HG03139 (cell line): Measurements from ENCODE around the gene HPS4.
"Not testable (repeated sequence)": the region's sequence is repeated elsewhere in the genome, so short reads cannot be mapped to it uniquely, and the experiment has no call there.

ENCODE experiments used
- ATAC-seq: cut with Tn5 transposase; IDR thresholded peaks from one replicate; pipeline ENCODE4 v1.9.1; 2021; ENCODE audit not compliant: unreplicated experiment

HPS4 gene

GRCh38 chr22:26444777-26445176, 38.8 kb downstream of the HPS4 start:
- no peak for ATAC-seq

GRCh38 chr22:26443901-26444690, 39.5 kb downstream of the HPS4 start:
- ATAC-seq = no peak

DNA sequence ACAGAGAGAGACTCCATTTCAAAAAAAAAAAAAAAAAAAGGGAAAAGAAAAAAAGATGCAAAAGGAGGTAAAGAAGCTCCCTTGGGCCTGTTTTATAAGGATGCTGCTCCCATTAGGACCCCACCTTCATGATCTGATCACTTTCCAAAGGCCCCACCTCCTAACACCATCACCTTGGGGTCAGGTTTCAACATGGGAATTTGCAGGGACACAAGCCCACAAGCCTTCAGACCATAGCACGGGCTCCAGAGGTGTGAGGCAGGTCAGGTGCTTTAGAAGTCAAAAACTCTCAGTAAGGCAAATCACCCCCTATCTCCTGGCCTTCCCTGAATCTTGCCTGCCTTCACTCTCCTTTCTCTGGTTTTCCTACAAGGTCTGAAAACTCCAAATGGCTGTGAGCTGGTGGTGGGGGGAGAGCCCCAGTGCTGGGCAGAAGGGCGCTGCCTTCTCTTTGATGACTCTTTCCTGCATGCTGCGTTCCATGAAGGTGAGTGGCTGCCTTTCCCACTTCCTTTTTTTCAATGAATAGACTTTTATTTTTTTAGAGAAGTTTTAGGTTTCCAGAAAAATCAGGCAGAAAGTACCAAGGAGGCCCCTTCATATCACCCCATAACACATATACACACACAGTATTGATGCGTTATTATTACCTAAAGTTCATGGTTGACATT, 41.4 kb downstream of the HPS4 start:
- no peak for ATAC-seq

DNA sequence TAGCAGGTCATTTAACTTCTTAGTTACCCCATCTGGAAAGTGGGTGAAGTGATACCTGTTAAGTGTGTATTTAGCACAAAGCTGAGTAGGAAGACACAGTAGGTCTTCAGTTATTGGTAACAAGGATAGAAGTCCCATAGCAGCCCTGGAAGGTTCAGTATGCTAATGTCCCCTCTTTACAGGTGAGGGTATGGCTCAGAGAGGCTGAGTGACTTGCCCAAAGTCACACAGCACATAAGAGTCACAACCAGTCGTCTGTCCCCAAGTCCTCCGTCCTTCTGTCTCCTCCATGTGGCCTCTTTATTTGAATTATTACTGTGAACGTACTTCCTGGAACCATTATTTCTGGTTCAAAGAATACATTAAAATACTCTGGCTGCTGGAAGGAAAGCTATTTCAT, 44.0 kb downstream of the HPS4 start:
- no peak for ATAC-seq

DNA sequence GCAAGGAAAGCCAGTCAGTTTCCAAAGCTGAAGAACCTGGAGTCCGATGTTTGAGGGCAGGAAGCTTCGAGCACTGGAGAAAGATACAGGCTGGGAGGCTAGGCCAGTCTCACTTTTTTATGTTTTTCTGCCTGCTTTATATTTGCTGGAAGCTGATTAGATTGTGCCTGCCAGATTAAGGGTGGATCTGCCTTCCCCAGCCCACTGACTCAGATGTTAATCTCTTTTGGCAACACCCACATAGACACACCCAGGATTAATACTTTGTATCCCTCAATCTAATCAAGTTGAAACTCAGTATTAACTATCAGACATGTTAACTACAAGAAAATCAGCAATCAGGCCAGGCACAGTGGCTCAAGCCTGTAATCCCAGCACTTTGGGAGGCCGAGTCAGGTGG, 44.8 kb downstream of the HPS4 start:
- not testable (repeated sequence) for ATAC-seq

DNA sequence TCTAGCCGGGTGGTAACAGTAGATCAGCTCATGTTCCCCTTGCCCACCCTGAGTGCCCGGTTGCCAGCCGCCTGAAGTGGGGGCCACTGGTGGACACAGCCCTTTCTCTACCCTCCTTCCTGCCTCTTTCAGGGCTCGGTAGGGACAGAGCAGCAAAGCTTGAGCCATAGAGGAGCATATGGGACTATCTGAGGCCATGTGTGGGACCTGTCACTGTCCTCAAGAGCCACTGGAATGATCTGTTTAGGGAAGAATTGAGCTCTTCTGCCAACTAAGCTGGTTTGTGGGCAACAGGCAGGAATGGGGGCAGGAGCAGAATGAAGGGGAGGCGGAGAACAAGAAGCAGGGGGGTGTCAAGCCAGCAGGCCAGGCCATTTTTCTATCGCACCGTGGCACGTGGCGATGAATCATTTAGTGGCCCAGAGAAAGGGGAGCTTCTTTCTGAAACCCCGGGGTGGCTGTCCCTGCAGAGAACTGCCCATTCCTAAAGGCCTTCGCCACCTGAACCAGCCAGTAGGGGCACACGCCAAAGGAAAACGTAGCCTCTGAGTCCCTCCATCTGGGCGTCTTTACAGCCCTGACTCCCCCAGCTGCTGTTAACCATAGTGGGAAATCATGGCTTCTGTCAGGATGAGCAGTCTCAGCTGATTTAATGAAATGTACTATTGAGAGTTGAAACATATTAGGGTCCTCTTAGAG, 45.7 kb downstream of the HPS4 start:
- ATAC-seq = no peak

DNA sequence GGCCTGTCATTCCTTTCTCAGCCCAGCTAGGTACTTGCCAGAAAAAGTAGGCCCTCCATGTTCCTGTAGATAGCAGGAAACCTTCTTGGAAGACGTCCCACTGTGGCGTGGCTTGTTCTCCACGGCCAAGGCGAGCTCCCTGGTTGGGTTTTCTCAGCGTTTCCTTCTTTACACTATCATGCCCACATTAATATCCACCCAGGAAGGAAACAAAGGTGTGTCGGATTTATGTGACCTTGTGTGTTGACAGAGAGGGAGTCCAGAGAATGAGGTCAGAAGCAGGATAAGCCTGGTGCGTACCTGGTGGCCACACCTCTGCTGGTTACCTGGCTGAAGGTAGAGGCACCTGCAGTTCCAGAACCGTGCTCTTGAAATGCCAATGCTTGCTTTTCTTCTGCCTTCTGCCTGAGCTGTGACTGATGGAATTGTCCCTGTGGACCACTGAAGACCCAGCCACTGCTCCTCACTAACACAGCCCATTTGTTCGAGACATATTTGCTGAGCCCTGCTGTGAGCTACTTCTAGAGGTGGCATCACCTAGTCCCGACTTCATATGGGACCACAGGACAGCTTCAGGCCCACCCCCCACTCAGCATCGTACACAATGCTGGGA, 46.6 kb downstream of the HPS4 start:
- no peak for ATAC-seq

- no peak for ATAC-seq
These were observed 48.1 kb downstream of the HPS4 start for GRCh38 chr22:26435327-26436093.

DNA sequence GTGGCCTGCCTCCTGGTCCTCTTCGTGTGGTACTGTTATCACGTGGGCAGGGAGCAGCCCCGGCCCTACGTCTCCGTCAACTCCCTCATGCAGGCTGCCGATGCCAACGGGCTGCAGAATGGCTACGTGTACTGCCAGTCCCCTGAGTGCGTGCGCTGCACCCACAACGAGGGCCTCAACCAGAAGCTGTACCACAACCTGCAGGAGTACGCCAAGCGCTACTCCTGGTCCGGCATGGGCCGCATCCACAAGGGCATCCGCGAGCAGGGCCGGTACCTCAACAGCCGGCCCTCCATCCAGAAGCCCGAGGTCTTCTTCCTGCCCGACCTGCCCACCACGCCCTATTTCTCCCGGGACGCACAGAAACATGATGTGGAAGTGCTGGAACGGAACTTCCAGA, 49.8 kb downstream of the HPS4 start:
- ATAC-seq = no peak

DNA sequence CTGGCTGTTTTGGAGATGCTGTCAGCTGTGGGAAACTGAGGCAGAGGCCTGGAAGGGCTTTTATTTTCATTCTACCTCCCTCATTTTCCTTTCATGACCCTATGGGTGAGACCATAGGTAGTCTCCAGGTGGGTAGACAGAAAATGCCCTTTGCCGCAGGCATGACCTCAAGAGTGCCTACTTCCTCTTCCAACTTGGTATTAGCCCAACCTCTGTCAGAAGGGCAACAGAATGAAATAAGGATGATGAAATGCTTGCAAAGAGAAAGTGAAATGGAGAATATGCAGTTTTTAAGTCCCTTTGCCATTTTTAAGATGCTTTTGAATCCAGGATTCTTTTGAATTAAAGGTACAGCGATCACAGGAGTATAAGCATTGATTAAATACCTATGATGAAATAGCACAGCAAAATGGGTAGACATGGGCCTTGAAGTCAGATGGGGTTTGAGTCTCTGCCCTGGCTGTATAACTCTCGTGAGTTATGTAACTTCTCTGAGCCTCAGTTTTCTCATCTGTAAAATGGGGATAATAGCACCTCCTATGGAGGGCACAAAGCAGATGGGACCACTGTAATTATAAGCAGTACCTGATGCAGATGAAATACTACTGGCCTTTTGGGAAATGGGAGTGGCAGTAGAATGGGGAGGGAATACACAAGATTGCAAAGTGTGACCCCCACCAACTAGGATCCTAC, 50.8 kb downstream of the HPS4 start:
- no peak for ATAC-seq

DNA sequence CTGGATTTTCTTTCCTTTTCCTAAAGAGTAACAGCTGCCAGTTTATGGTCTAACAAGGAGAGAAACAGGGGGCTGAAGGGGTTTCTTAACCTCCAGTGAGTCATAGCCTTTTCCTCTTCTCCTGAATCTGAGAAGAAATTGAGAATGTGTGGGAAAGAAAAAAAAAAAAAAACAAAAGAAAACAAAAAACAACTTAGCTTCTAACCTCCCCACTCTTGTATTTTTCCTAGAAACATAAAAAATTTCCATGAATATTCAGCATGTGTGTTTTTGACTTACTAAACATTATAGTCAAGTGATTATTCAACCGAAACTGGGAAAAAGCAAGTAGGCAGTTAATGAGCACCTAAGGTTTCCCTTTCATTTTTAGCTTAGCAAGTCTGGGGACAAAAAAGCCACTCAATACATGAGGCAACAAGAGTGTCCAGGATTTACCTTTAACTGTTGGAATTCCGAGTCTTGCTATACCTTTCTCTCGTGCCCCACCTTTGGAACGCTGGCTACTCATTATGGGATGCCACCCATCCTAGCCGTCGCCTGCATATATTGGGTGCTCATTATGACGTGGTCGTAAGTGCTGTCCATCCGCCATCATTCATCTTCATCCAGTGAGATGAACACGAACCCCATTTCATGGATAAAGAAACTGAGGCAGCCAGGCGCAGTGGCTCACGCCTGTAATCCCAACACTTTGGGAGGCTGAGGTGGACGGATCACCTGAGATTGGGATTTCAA, 52.2 kb downstream of the HPS4 start:
- no peak for ATAC-seq

DNA sequence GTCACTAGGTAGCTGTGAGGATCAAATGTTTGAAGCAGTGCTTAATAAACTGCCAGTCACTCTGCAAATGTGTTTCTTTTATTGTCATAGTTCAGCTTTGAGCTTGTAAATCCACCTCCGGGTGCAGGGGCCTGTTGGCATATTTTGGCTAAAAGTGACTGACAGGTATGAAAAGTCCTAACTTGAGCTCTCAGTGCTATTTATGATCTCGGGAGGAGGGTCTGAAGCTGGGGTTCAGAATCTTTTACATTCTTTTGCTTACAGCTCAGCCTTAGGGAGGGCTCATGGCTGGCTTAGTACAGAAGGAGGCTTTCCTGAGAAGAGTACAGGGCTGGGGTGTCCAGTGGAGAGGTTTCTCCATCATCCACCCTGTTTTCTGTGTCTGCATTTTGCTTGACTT, 53.0 kb downstream of the HPS4 start:
- ATAC-seq = no peak

DNA sequence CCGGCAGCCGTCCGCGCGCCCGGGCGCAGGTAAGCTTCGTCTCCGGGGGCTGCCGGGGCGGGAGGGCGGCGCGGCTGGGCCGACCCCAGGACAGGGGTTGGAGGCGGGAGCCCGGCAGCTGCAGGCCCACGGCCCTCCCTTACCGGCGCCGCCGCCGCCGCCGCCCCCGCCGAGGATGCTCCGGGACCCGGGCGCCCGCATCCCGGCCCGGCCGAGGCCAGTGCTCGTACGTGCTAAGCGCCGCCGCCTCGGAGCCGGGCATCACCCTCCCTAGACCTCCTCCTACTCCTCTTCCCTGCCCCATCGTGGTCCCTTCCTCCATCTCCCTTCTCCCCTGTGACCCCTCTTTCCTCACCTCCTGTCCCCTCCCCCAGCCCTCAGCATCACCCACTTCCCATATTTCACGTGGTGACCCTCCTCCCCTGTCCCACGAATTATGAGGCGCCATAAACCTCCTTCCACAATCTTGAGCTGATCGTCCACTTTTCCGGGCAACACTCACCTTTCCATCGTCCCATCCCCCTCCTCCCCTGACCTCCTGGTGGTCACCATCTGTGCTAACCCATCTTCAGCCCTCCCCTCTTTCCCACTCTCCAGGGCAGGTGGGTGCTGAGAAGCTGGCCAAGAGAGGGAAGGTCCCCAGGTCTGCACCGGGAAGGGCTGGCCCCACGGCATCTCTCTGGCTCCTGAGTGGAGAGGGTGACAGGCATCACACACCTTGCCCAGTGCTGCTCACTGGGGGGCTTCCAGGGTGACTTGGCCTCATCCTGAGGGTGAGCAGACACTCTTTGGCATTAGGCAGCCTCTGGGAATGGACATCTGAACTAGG, 53.9 kb downstream of the HPS4 start:
- peak; percentile 3 for ATAC-seq

DNA sequence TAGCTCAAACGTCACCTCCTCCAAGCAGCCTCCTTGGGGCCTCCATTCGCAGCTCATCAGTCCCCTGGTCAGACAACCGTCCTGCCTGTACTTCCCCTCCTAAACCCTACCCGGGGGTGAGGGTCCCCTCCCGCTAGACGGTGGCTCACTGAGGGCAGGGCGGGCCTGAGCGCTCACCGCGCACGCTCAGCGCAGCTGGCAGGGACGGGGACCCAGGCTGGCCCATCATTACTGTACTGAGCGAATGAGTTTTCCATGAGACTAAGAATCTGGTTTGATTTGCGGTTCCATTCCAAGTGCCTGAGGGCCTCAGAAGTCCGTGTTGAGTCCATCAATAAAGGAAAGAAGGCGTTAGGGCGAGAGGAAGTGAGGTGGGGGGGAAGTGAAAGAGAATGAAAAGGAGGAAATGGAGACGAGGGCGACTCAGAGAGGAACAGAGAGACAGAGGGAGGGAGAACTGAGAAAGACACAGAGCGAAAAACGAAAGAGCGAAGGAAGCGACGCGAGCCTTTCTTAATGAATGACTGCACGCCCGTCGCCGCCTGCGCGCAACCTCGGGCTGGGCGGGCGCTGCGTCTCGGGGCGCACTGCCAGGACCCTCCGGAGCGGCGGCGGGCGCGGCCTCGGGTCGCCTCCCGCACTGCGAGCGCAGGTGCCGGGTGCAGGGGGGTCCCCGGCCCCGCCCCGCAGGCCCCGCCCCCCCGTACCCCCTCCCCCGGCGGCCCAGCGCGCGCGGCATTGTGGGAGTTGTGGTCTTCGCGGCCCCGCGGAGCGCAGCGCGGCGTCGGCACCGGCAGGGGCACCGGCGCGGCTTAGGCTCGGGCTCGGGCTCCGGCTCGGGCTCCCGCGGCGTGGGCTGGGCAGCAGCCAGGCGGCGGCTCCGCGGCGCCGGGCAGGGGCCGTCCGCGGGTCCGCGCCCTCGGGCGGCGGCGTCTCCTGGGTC, 54.8 kb downstream of the HPS4 start, which contains the start of gene ASPHD2:
TSS of gene ASPHD2 (plus strand) at position 746 of the 943 bp plus-strand sequence. CDS start 4,356 bp downstream, outside the sequence.
- ATAC-seq = peak; percentile 63

GRCh38 chr22:26426924-26427323, 56.7 kb downstream of the HPS4 start:
- no peak for ATAC-seq

DNA sequence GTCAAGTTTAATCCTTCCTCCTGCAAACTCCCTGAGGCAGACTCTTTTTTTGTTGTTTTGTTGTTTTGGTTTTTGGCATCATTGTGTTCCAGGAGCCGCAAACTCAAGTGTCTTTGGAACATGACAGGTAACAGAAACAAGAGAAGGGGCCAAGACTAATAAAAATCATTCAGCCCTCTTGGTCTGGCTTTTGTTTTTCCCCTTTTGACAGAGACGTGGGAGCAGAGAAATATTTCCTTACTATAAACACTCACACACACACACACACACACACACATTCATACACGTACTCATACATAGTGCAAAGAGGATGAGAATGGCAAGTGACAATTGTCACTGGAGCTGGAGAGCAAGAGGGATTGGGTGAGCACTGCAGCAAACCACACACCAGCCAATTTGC, 65.0 kb downstream of the HPS4 start:
- ATAC-seq = no peak

- ATAC-seq = no peak
These were observed 66.2 kb downstream of the HPS4 start for GRCh38 chr22:26417406-26417805.
